HG03521 (cell line): Measurements from ENCODE around the gene OS9.

Experiments used
- ATAC-seq: cut with Tn5 transposase; IDR thresholded peaks from one replicate; pipeline ENCODE4 v1.9.1; 2021; ENCODE audit warnings: mild to moderate bottlenecking, moderate library complexity; ENCODE audit not compliant: unreplicated experiment

Gene OS9

GRCh38 chr12:57735198-57735855 is 41.4 kb downstream of the OS9 start:
- no peak for ATAC-seq

GRCh38 chr12:57735952-57736740 is 42.2 kb downstream of the OS9 start:
- ATAC-seq, result no peak

- no peak for ATAC-seq
Observed at GRCh38 chr12:57736741-57737466, 43.0 kb downstream of the OS9 start.

GRCh38 chr12:57737467-57738460 is 43.8 kb downstream of the OS9 start:
- ATAC-seq, result no peak

GRCh38 chr12:57738661-57739237 is 44.8 kb downstream of the OS9 start, which contains the start of gene AGAP2:
Gene AGAP2 (minus strand): TSS chr12:57738742. CDS start chr12:57738246, 496 bp downstream.
- no peak for ATAC-seq

- ATAC-seq, result no peak
Observed at GRCh38 chr12:57739387-57739786, 45.5 kb downstream of the OS9 start.

GRCh38 chr12:57739914-57740538 is 46.1 kb downstream of the OS9 start:
- no peak for ATAC-seq

- ATAC-seq, result peak; percentile 55
Observed at GRCh38 chr12:57740656-57741412, 46.9 kb downstream of the OS9 start.

GRCh38 chr12:57741413-57741789 is 47.5 kb downstream of the OS9 start:
- ATAC-seq, result no peak

GRCh38 chr12:57741844-57742738 is 48.2 kb downstream of the OS9 start:
- ATAC-seq, result peak; percentile 49

- ATAC-seq, result no peak
Observed at GRCh38 chr12:57743769-57744168, 49.8 kb downstream of the OS9 start.

- ATAC-seq, result peak; percentile 24
Observed at GRCh38 chr12:57744194-57744776, 50.4 kb downstream of the OS9 start.

GRCh38 chr12:57744777-57745484 is 51.0 kb downstream of the OS9 start, which contains the start of gene TSPAN31:
Gene TSPAN31 (plus strand): TSS chr12:57745039. CDS start chr12:57745155, 116 bp downstream.
- ATAC-seq, result peak; percentile 77

GRCh38 chr12:57745485-57745881 is 51.6 kb downstream of the OS9 start:
- ATAC-seq, result no peak

GRCh38 chr12:57746025-57746424 is 52.1 kb downstream of the OS9 start:
- no peak for ATAC-seq

- no peak for ATAC-seq
Observed at GRCh38 chr12:57749061-57749460, 55.1 kb downstream of the OS9 start.
